Measurements from ENCODE around the gene TREH. TPM values are rescaled to one million over a fixed set of nuclear protein-coding genes. Genes with fewer than 3 reads are reported as not detected.
"Not testable (repeated sequence)": the region's sequence is repeated elsewhere in the genome, so short reads cannot be mapped to it uniquely, and the experiment has no call there.

TREH gene
- total and polyA plus RNA-seq, 2 donors from 2014 or later, result 1.0 to 10.2 TPM

DNA sequence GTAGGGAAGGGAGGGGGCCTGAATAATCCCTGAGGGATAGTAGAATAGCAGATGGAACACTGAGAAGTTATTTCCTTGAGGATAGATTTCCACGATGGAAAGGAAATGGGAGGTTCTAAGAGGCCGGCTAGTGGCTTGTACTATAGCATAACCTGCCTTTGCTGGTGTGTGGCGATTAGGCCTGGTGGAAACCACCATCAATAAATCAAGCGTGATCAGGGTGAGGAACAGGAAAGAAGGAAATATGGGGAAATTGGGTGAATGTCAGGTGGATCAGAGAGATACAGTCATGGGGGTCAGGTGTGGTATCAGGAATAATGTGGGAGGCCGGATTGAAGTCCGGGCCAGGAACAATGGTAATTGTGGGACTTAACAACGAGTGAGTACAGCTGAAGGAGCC is 39.1 kb upstream of the TREH start:
- H3K27me3 ChIP-seq (ENCODE audit: control insufficient read depth, insufficient read depth, low read length); H3K4me3 ChIP-seq (ENCODE audit: low read length in 3 of 3); H3K9me3 ChIP-seq (ENCODE audit: control insufficient read depth in 2 of 3, insufficient read depth in 1 of 3, low read length in 3 of 3); FAIRE-seq; intact Hi-C loops (cut with DNase I); DNase-seq; H3K36me3 ChIP-seq (ENCODE audit: control insufficient read depth in 2 of 3, insufficient read depth in 3 of 3, low read length in 3 of 3); H3K9ac ChIP-seq (ENCODE audit: low read length in 3 of 3); H3K4me1 ChIP-seq (ENCODE audit: control insufficient read depth in 2 of 3, insufficient read depth in 2 of 3, low read depth in 1 of 3, low read length in 3 of 3); H3K27ac ChIP-seq (ENCODE audit: low read depth in 2 of 2, low read length in 2 of 2): not testable (repeated sequence)

GRCh38 chr11:118717733-118718132 is 38.3 kb upstream of the TREH start:
- DNase-seq; H3K4me3 ChIP-seq (ENCODE audit: low read length in 3 of 3); H3K9ac ChIP-seq (ENCODE audit: low read length in 3 of 3); H3K27me3 ChIP-seq (ENCODE audit: control insufficient read depth, insufficient read depth, low read length); intact Hi-C loops (cut with DNase I); H3K27ac ChIP-seq (ENCODE audit: low read depth in 2 of 2, low read length in 2 of 2); H3K4me1 ChIP-seq (ENCODE audit: control insufficient read depth in 2 of 3, insufficient read depth in 2 of 3, low read depth in 1 of 3, low read length in 3 of 3); H3K36me3 ChIP-seq (ENCODE audit: control insufficient read depth in 2 of 3, insufficient read depth in 3 of 3, low read length in 3 of 3); FAIRE-seq; H3K9me3 ChIP-seq (ENCODE audit: control insufficient read depth in 2 of 3, insufficient read depth in 1 of 3, low read length in 3 of 3): not testable (repeated sequence)

DNA sequence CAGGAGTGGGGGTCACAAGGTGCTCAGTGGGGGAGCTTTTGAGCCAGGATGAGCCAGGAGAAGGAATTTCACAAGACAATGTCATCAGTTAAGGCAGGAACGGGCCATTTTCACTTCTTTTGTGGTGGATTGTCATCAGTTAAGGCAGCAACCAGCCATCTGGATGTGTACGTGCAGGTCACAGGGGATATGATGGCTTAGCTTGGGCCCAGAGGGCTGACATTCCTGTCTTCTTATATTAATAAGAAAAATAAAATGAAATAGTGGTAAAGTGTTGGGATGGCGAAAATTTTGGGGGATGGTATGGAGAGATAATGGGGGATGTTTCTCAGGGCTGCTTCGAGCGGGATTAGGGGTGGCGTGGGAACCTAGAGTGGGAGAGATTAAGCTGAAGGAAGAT is 37.8 kb upstream of the TREH start:
- H3K27me3 ChIP-seq (ENCODE audit: control insufficient read depth, insufficient read depth, low read length); H3K27ac ChIP-seq (ENCODE audit: low read depth in 2 of 2, low read length in 2 of 2); H3K9me3 ChIP-seq (ENCODE audit: control insufficient read depth in 2 of 3, insufficient read depth in 1 of 3, low read length in 3 of 3); DNase-seq; H3K4me1 ChIP-seq (ENCODE audit: control insufficient read depth in 2 of 3, insufficient read depth in 2 of 3, low read depth in 1 of 3, low read length in 3 of 3); intact Hi-C loops (cut with DNase I); H3K36me3 ChIP-seq (ENCODE audit: control insufficient read depth in 2 of 3, insufficient read depth in 3 of 3, low read length in 3 of 3); FAIRE-seq; H3K9ac ChIP-seq (ENCODE audit: low read length in 3 of 3); H3K4me3 ChIP-seq (ENCODE audit: low read length in 3 of 3): not testable (repeated sequence)

- H3K27ac ChIP-seq (ENCODE audit: low read depth in 2 of 2, low read length in 2 of 2), result no peak overlapping the region
Observed at GRCh38 chr11:118715837-118716260, 36.4 kb upstream of the TREH start.

More at GRCh38 chr11:118715837-118716260, 36.4 kb upstream of the TREH start:
- Histone ChIP-seq H3K27me3 (ENCODE audit: control insufficient read depth, insufficient read depth, low read length) (no peaks in the 10 kb centered on the region), H3K4me1 (ENCODE audit: control insufficient read depth in 2 of 3, insufficient read depth in 2 of 3, low read depth in 1 of 3, low read length in 3 of 3) (peaks cover 0 to 7% (median 0%) of the 10 kb centered on the region in 3 donors), H3K36me3 (ENCODE audit: control insufficient read depth in 2 of 3, insufficient read depth in 3 of 3, low read length in 3 of 3) (no peaks in the 10 kb centered on the region), H3K4me3 (ENCODE audit: low read length in 3 of 3) (no peak overlapping the region), H3K9ac (ENCODE audit: low read length in 3 of 3) (no peak overlapping the region), H3K9me3 (ENCODE audit: control insufficient read depth in 2 of 3, insufficient read depth in 1 of 3, low read length in 3 of 3) (no peaks in the 10 kb centered on the region)
- intact Hi-C loops (cut with DNase I), result no loop called here
- FAIRE-seq, result no peak
- peak in 1 of 5 donors; percentile 34 for DNase-seq
- no peak for TF ChIP-seq CTCF (IDR thresholded peaks at IDR 0.05; ENCODE audit: borderline replicate concordance, extremely low read depth, insufficient read depth)

All from kidney (tissue), 14 donors.